Tibial nerve (tissue), 3 donors: ENCODE measurements around the gene NAPG.

Experiments used
- CTCF ChIP-seq, 5 experiments: fragments of 200-600 bp in 3 of 5; fragments of 450-650 bp in 2 of 5; sonication (generic) in 3 of 5; IDR thresholded peaks; one replicate each; pipeline ENCODE4 v1.5.1; 2016 to 2019; ENCODE audit warnings: antibody characterized with exemption in 5 of 5, mild to moderate bottlenecking in 3 of 5, moderate library complexity in 2 of 5
- POLR2A ChIP-seq, 2 donors: fragments of 450-650 bp; IDR thresholded peaks; one replicate each; pipeline ENCODE4 v1.6.1; 2017; ENCODE audit warnings: antibody characterized with exemption in 2 of 2, mild to moderate bottlenecking in 2 of 2, moderate library complexity in 2 of 2

- TF ChIP-seq POLR2A (IDR thresholded peaks at IDR 0.05), result no peak
- TF ChIP-seq CTCF (IDR thresholded peaks at IDR 0.05), result no peak
Measured at GRCh38 chr18:10486362-10486761, 39.5 kb upstream of the NAPG start.
